ENCODE data around the gene ARHGEF3.

The ARHGEF3 gene

GRCh38 chr3:56833022-56833421 is 31.3 kb upstream of the ARHGEF3 start:
- no peak overlapping the region for H3K27ac ChIP-seq
- H3K36me3 ChIP-seq (replicated peaks), result no peaks in the 10 kb centered on the region
- no peak for DNase-seq
- H3K27me3 ChIP-seq (replicated peaks), result no peaks in the 10 kb centered on the region
- no peak for TF ChIP-seq CTCF (IDR thresholded peaks at IDR 0.05; ENCODE audit: low read depth, low read length, missing control alignments)
- no peak overlapping the region for H3K4me3 ChIP-seq (ENCODE audit: low read depth, low read length)
- in situ Hi-C loops (cut with HindIII; ENCODE audit: low pct_ligation_motif_present, low sequenced_read_pairs), result no loop called here

GRCh38 chr3:56831572-56831971 is 29.8 kb upstream of the ARHGEF3 start:
- in situ Hi-C loops (cut with HindIII; ENCODE audit: low pct_ligation_motif_present, low sequenced_read_pairs), result no loop called here
- Histone ChIP-seq H3K27me3 (replicated peaks) (no peaks in the 10 kb centered on the region), H3K27ac (no peak overlapping the region), H3K4me3 (ENCODE audit: low read depth, low read length) (no peak overlapping the region), H3K36me3 (replicated peaks) (no peaks in the 10 kb centered on the region)
- no peak for DNase-seq
- no peak for TF ChIP-seq CTCF (IDR thresholded peaks at IDR 0.05; ENCODE audit: low read depth, low read length, missing control alignments)

GRCh38 chr3:56830884-56831283 is 29.1 kb upstream of the ARHGEF3 start:
- Histone ChIP-seq H3K36me3 (replicated peaks) (no peaks in the 10 kb centered on the region), H3K27me3 (replicated peaks) (no peaks in the 10 kb centered on the region), H3K4me3 (ENCODE audit: low read depth, low read length) (no peak overlapping the region), H3K27ac (no peak overlapping the region)
- no peak for TF ChIP-seq CTCF (IDR thresholded peaks at IDR 0.05; ENCODE audit: low read depth, low read length, missing control alignments)
- in situ Hi-C loops (cut with HindIII; ENCODE audit: low pct_ligation_motif_present, low sequenced_read_pairs), result no loop called here
- no peak for DNase-seq

GRCh38 chr3:56829533-56829932 is 27.8 kb upstream of the ARHGEF3 start:
- no peak for TF ChIP-seq CTCF (IDR thresholded peaks at IDR 0.05; ENCODE audit: low read depth, low read length, missing control alignments)
- DNase-seq, result no peak
- Histone ChIP-seq H3K4me3 (ENCODE audit: low read depth, low read length) (no peak overlapping the region), H3K27ac (no peak overlapping the region), H3K36me3 (replicated peaks) (no peaks in the 10 kb centered on the region), H3K27me3 (replicated peaks) (no peaks in the 10 kb centered on the region)
- in situ Hi-C loops (cut with HindIII; ENCODE audit: low pct_ligation_motif_present, low sequenced_read_pairs), result no loop called here

GRCh38 chr3:56826831-56827722 is 25.3 kb upstream of the ARHGEF3 start:
- DNase-seq, result no peak
- Histone ChIP-seq H3K27me3 (replicated peaks) (no peaks in the 10 kb centered on the region), H3K36me3 (replicated peaks) (no peaks in the 10 kb centered on the region), H3K27ac (no peak overlapping the region), H3K4me3 (ENCODE audit: low read depth, low read length) (no peak overlapping the region)
- in situ Hi-C loops (cut with HindIII; ENCODE audit: low pct_ligation_motif_present, low sequenced_read_pairs), result no loop called here
- TF ChIP-seq CTCF (IDR thresholded peaks at IDR 0.05; ENCODE audit: low read depth, low read length, missing control alignments), result no peak

Measured in brain microvascular endothelial cell (primary cell).